HepG2 (cell line): Measurements from ENCODE around the gene CNNM4. TPM values are rescaled to one million over a fixed set of nuclear protein-coding genes. Genes with fewer than 3 reads are reported as not detected.

ENCODE experiments used
- HDAC2 ChIP-seq: sonication (generic); formaldehyde crosslinking; IDR thresholded peaks from 2 replicates; pipeline ENCODE4 v1.4.0; 2020; ENCODE audit warnings: missing genetic modification reagents
- PHB2 ChIP-seq: fragments of 450-650 bp; IDR thresholded peaks from 2 replicates; pipeline ENCODE4 v1.6.1; 2018; ENCODE audit not compliant: partially characterized antibody
- TMF1 ChIP-seq: sonication (generic); formaldehyde crosslinking; IDR thresholded peaks from 2 replicates; pipeline ENCODE4 v1.8.1; 2022; ENCODE audit warnings: low read depth, missing genetic modification reagents
- ZFP82 ChIP-seq: sonication (generic); formaldehyde crosslinking; IDR thresholded peaks from 2 replicates; pipeline ENCODE4 v1.5.1; 2020; ENCODE audit warnings: mild to moderate bottlenecking, missing genetic modification reagents, borderline replicate concordance
- ZNF207 ChIP-seq: fragments of 450-650 bp; IDR thresholded peaks from 2 replicates; pipeline ENCODE4 v1.6.1; 2016; ENCODE audit warnings: antibody characterized with exemption, borderline replicate concordance
- ZNF350 ChIP-seq: sonication (generic); formaldehyde crosslinking; IDR thresholded peaks from 2 replicates; pipeline ENCODE4 v1.4.0; 2020; ENCODE audit warnings: mild to moderate bottlenecking, low read depth, missing genetic modification reagents, borderline replicate concordance
- ZNF83 ChIP-seq: sonication (generic); formaldehyde crosslinking; IDR thresholded peaks from 2 replicates; pipeline ENCODE4 v1.4.0; 2020; ENCODE audit warnings: missing genetic modification reagents, mild to moderate bottlenecking, borderline replicate concordance
- polyA plus RNA-seq, 8 experiments: library from polyadenylated mRNA; depleted of rRNA in 3 of 8; stranded (reverse) in 7 of 8; unstranded in 1 of 8; fragments of >200 nt; fragmentation: Illumina TruSeq in 4 of 8; extraction: Trizol in 4 of 8; gene quantifications; 2 replicates each; pipeline versions ENCODE4 v1.2.1 to v1.2.3, GENCODE V29; 2011 to 2016; ENCODE audit warnings: low read depth in 4 of 8, missing spikeins in 1 of 8, mixed read lengths in 1 of 8; ENCODE audit not compliant: insufficient read depth in 1 of 8
- total RNA-seq, 5 experiments: library from RNA; depleted of rRNA; stranded (reverse); fragments of >200 nt; fragmentation: Illumina TruSeq; extraction: Trizol; gene quantifications; 2 replicates each; pipeline ENCODE4 v1.2.3, GENCODE V29; 2016; ENCODE audit warnings: low read depth in 1 of 5
- TF ChIP-seq, protein P1 (sequence below): sonication (generic); formaldehyde crosslinking; IDR thresholded peaks from 2 replicates; pipeline ENCODE4 v1.8.0; 2022; ENCODE audit warnings: missing genetic modification reagents, mild to moderate bottlenecking, moderate library complexity, borderline replicate concordance
- TF ChIP-seq, protein P2 (sequence below): sonication (generic); formaldehyde crosslinking; conservative IDR thresholded peaks from 2 replicates; pipeline ENCODE4 v1.4.0; 2020; ENCODE audit warnings: missing genetic modification reagents
- TF ChIP-seq, protein P3 (sequence below): sonication (generic); formaldehyde crosslinking; IDR thresholded peaks from 2 replicates; pipeline ENCODE4 v1.5.0; 2020; ENCODE audit warnings: missing genetic modification reagents

CNNM4 gene
- total and polyA plus RNA-seq, 2 of the 13 experiments (the other 11 are each of a cell fraction or from before 2014, with no cell fraction given) = 5.9 to 8.4 TPM

DNA sequence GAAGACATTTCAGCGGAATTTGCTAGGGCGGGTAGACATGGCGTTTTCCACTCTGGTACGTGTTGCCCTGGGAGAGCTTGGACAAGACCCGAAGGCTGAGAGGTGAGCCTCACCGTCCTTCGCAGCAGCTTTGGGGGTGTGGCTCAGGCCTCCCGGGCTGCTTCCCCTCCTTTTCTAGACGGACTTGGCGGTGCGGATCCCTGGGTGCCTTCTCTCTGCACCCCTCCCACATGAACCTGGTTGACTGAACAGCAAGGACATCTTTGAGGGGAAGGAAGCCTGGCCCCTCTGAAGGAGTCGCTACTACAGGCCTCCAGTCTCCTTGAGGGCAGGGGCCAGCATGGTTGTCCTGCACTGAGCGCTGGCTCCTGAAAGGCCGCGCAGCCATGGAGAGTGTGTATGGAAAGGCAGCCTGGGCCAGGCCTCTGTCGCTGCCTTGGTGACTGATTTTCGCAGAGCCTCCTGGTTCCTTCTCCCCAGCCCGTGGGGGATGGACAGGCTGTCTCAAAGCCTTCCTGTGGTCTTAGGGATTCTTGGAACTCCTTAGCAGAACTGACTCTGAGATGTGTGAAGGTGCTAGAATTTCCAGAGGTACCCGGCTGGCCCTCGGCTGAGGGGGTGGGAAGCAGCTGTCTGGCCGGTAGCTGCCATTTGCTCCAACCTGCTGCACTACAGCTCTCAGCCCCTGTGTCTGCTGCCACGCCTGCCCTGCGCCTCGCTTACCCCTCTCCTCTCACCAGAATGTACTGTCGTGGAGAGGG is 9.9 kb downstream of the CNNM4 start (continued):
- TF ChIP-seq ZFP82 (CRISPR knock-in tag) (no peak), TMF1 (CRISPR knock-in tag) (no peak), ZNF83 (CRISPR knock-in tag) (no peak), HDAC2 (CRISPR knock-in tag) (0 out of 2 replicates have a peak, but pooled peaks have one; percentile 5), PHB2 (no peak), ZNF207 (no peak), ZNF350 (CRISPR knock-in tag) (no peak)
- TF ChIP-seq, protein P1, sequence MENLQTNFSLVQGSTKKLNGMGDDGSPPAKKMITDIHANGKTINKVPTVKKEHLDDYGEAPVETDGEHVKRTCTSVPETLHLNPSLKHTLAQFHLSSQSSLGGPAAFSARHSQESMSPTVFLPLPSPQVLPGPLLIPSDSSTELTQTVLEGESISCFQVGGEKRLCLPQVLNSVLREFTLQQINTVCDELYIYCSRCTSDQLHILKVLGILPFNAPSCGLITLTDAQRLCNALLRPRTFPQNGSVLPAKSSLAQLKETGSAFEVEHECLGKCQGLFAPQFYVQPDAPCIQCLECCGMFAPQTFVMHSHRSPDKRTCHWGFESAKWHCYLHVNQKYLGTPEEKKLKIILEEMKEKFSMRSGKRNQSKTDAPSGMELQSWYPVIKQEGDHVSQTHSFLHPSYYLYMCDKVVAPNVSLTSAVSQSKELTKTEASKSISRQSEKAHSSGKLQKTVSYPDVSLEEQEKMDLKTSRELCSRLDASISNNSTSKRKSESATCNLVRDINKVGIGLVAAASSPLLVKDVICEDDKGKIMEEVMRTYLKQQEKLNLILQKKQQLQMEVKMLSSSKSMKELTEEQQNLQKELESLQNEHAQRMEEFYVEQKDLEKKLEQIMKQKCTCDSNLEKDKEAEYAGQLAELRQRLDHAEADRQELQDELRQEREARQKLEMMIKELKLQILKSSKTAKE (CRISPR knock-in tag) = no peak
- TF ChIP-seq, protein P2, sequence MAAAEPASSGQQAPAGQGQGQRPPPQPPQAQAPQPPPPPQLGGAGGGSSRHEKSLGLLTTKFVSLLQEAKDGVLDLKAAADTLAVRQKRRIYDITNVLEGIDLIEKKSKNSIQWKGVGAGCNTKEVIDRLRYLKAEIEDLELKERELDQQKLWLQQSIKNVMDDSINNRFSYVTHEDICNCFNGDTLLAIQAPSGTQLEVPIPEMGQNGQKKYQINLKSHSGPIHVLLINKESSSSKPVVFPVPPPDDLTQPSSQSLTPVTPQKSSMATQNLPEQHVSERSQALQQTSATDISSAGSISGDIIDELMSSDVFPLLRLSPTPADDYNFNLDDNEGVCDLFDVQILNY (CRISPR knock-in tag) = no peak
- TF ChIP-seq, protein P3, sequence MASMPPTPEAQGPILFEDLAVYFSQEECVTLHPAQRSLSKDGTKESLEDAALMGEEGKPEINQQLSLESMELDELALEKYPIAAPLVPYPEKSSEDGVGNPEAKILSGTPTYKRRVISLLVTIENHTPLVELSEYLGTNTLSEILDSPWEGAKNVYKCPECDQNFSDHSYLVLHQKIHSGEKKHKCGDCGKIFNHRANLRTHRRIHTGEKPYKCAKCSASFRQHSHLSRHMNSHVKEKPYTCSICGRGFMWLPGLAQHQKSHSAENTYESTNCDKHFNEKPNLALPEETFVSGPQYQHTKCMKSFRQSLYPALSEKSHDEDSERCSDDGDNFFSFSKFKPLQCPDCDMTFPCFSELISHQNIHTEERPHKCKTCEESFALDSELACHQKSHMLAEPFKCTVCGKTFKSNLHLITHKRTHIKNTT (CRISPR knock-in tag) = no peak
